ENCODE data around the gene PRAMEF8.
"Not testable (repeated sequence)": the region's sequence is repeated elsewhere in the genome, so short reads cannot be mapped to it uniquely, and the experiment has no call there.

PRAMEF8 gene

DNA sequence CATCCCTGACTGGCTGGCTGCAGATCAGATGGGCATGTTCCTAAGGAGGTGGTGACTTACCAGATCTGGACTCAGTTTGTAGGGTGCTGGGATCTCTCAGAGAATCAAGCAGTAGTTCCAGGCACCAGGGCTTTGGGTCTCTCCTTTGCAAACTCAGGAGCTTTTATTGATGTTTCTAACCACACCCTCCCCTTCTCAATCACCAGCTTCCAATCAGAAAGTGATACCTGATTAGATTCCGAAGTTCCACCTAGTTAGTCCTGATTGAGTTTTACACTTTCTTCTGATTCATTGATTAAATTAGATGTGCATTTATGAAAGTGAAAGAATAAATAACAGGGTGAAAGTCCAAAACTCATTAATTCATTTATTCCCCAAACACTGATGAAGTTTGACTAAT, at the start of gene PRAMEF8:
PRAMEF8 (minus strand) TSS at position 101 of the 400 bp plus-strand sequence. CDS start 1,046 bp downstream, outside the sequence.
- H3K27me3 ChIP-seq (ENCODE audit: control insufficient read depth in 1 of 2, insufficient read depth in 2 of 2, low read length in 2 of 2); H3K4me1 ChIP-seq (ENCODE audit: control insufficient read depth in 1 of 2, insufficient read depth in 2 of 2, low read length in 2 of 2); H3K9ac ChIP-seq (ENCODE audit: low read depth in 1 of 2, low read length in 2 of 2); H3K27ac ChIP-seq (ENCODE audit: low read depth, low read length); H3K36me3 ChIP-seq (ENCODE audit: control insufficient read depth in 1 of 2, insufficient read depth in 2 of 2, low read length in 2 of 2); H3K4me3 ChIP-seq (ENCODE audit: low read depth in 1 of 2, low read length in 2 of 2); H3K9me3 ChIP-seq (ENCODE audit: control insufficient read depth in 1 of 2, low read length in 2 of 2): not testable (repeated sequence)

DNA sequence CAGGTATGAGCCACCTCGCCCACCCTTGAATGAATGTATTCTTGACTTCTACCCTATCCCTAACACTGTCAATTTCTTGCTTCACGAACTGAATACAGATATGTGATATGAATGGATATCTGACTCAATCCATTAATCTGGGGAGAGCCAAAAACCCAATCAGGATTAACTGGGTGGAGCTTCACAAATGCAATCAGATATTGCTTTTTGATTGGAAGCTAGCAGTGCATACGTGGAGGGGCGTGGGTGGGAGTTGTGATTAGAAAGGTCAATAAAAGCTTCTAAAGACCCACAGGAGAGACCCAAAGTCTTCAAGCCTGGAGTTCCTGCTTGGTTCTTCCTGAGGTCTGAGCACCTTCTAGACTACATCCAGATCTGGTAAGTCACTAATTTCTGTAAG, 30.3 kb upstream of the PRAMEF8 start, which contains the start of gene PRAMEF15:
PRAMEF15 (plus strand) TSS at position 301 of the 400 bp plus-strand sequence. CDS start 2,827 bp downstream, outside the sequence.
- not testable (repeated sequence) for H3K4me1 ChIP-seq (ENCODE audit: control insufficient read depth in 1 of 2, insufficient read depth in 2 of 2, low read length in 2 of 2); H3K9me3 ChIP-seq (ENCODE audit: control insufficient read depth in 1 of 2, low read length in 2 of 2); H3K27me3 ChIP-seq (ENCODE audit: control insufficient read depth in 1 of 2, insufficient read depth in 2 of 2, low read length in 2 of 2); H3K27ac ChIP-seq (ENCODE audit: low read depth, low read length); H3K4me3 ChIP-seq (ENCODE audit: low read depth in 1 of 2, low read length in 2 of 2); H3K36me3 ChIP-seq (ENCODE audit: control insufficient read depth in 1 of 2, insufficient read depth in 2 of 2, low read length in 2 of 2); H3K9ac ChIP-seq (ENCODE audit: low read depth in 1 of 2, low read length in 2 of 2)

- not testable (repeated sequence) for H3K27ac ChIP-seq (ENCODE audit: low read depth, low read length); H3K27me3 ChIP-seq (ENCODE audit: control insufficient read depth in 1 of 2, insufficient read depth in 2 of 2, low read length in 2 of 2); H3K9me3 ChIP-seq (ENCODE audit: control insufficient read depth in 1 of 2, low read length in 2 of 2); H3K9ac ChIP-seq (ENCODE audit: low read depth in 1 of 2, low read length in 2 of 2); H3K4me1 ChIP-seq (ENCODE audit: control insufficient read depth in 1 of 2, insufficient read depth in 2 of 2, low read length in 2 of 2); H3K4me3 ChIP-seq (ENCODE audit: low read depth in 1 of 2, low read length in 2 of 2); H3K36me3 ChIP-seq (ENCODE audit: control insufficient read depth in 1 of 2, insufficient read depth in 2 of 2, low read length in 2 of 2)
Measured at GRCh38 chr1:13303239-13303638, 18.3 kb upstream of the PRAMEF8 start, which contains the start of gene PRAMEF33. PRAMEF33 (plus strand) TSS chr1:13303539; CDS start chr1:13305955, 2,416 bp downstream.

- H3K27me3 ChIP-seq (ENCODE audit: control insufficient read depth in 1 of 2, insufficient read depth in 2 of 2, low read length in 2 of 2); H3K27ac ChIP-seq (ENCODE audit: low read depth, low read length); H3K36me3 ChIP-seq (ENCODE audit: control insufficient read depth in 1 of 2, insufficient read depth in 2 of 2, low read length in 2 of 2); H3K4me1 ChIP-seq (ENCODE audit: control insufficient read depth in 1 of 2, insufficient read depth in 2 of 2, low read length in 2 of 2); H3K9me3 ChIP-seq (ENCODE audit: control insufficient read depth in 1 of 2, low read length in 2 of 2); H3K4me3 ChIP-seq (ENCODE audit: low read depth in 1 of 2, low read length in 2 of 2); H3K9ac ChIP-seq (ENCODE audit: low read depth in 1 of 2, low read length in 2 of 2): not testable (repeated sequence)
Measured at GRCh38 chr1:13302197-13302596, 17.3 kb upstream of the PRAMEF8 start.

GRCh38 chr1:13298699-13299098, 13.8 kb upstream of the PRAMEF8 start:
- not testable (repeated sequence) for H3K9ac ChIP-seq (ENCODE audit: low read depth in 1 of 2, low read length in 2 of 2); H3K4me1 ChIP-seq (ENCODE audit: control insufficient read depth in 1 of 2, insufficient read depth in 2 of 2, low read length in 2 of 2); H3K27me3 ChIP-seq (ENCODE audit: control insufficient read depth in 1 of 2, insufficient read depth in 2 of 2, low read length in 2 of 2); H3K4me3 ChIP-seq (ENCODE audit: low read depth in 1 of 2, low read length in 2 of 2); H3K9me3 ChIP-seq (ENCODE audit: control insufficient read depth in 1 of 2, low read length in 2 of 2); H3K36me3 ChIP-seq (ENCODE audit: control insufficient read depth in 1 of 2, insufficient read depth in 2 of 2, low read length in 2 of 2); H3K27ac ChIP-seq (ENCODE audit: low read depth, low read length)

- not testable (repeated sequence) for H3K4me3 ChIP-seq (ENCODE audit: low read depth in 1 of 2, low read length in 2 of 2); H3K27me3 ChIP-seq (ENCODE audit: control insufficient read depth in 1 of 2, insufficient read depth in 2 of 2, low read length in 2 of 2); H3K36me3 ChIP-seq (ENCODE audit: control insufficient read depth in 1 of 2, insufficient read depth in 2 of 2, low read length in 2 of 2); H3K9me3 ChIP-seq (ENCODE audit: control insufficient read depth in 1 of 2, low read length in 2 of 2); H3K4me1 ChIP-seq (ENCODE audit: control insufficient read depth in 1 of 2, insufficient read depth in 2 of 2, low read length in 2 of 2); H3K9ac ChIP-seq (ENCODE audit: low read depth in 1 of 2, low read length in 2 of 2); H3K27ac ChIP-seq (ENCODE audit: low read depth, low read length)
Measured at GRCh38 chr1:13297216-13297931, 12.4 kb upstream of the PRAMEF8 start.

DNA sequence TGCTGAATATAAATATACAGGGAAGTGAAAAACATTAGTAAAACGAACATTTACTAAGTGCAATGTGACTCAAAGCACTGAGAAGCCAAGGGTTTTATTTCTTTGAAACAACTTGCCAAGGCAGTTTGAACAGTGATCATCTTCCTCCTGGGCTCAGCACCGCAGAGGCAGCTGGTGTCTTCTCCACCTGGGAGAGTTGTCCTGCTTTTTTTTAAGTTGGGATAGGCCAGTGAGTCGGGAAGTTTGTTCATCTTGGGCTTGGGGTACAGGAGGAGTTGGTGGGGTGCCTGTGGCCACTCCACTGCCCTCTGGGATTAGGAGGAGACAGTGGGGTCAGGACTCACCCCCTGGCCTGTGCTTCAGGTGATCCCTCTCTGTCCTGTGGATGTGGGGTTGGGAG, 4.1 kb upstream of the PRAMEF8 start:
- not testable (repeated sequence) for H3K4me1 ChIP-seq (ENCODE audit: control insufficient read depth in 1 of 2, insufficient read depth in 2 of 2, low read length in 2 of 2); H3K9ac ChIP-seq (ENCODE audit: low read depth in 1 of 2, low read length in 2 of 2); H3K36me3 ChIP-seq (ENCODE audit: control insufficient read depth in 1 of 2, insufficient read depth in 2 of 2, low read length in 2 of 2); H3K9me3 ChIP-seq (ENCODE audit: control insufficient read depth in 1 of 2, low read length in 2 of 2); H3K4me3 ChIP-seq (ENCODE audit: low read depth in 1 of 2, low read length in 2 of 2); H3K27me3 ChIP-seq (ENCODE audit: control insufficient read depth in 1 of 2, insufficient read depth in 2 of 2, low read length in 2 of 2); H3K27ac ChIP-seq (ENCODE audit: low read depth, low read length)

DNA sequence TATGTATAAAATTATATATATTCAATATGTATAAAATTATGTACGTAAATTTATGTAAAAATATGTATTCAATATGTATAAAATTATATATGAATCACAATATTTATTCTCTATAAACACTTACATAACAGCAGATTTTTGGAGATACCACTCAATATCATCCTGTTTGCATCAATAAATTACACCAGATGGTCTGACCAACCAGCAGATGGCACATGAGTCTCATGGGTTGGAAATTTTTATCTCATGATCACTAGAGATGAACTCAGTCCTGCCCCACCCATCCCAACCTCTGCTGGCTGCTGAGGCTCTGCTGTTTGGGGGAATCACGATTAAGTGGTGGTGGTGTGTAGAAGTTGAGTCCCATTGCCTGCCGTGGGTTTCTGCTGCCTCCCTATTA, 5.3 kb downstream of the PRAMEF8 start:
- not testable (repeated sequence) for H3K27me3 ChIP-seq (ENCODE audit: control insufficient read depth in 1 of 2, insufficient read depth in 2 of 2, low read length in 2 of 2); H3K9ac ChIP-seq (ENCODE audit: low read depth in 1 of 2, low read length in 2 of 2); H3K4me3 ChIP-seq (ENCODE audit: low read depth in 1 of 2, low read length in 2 of 2); H3K36me3 ChIP-seq (ENCODE audit: control insufficient read depth in 1 of 2, insufficient read depth in 2 of 2, low read length in 2 of 2); H3K27ac ChIP-seq (ENCODE audit: low read depth, low read length); H3K9me3 ChIP-seq (ENCODE audit: control insufficient read depth in 1 of 2, low read length in 2 of 2); H3K4me1 ChIP-seq (ENCODE audit: control insufficient read depth in 1 of 2, insufficient read depth in 2 of 2, low read length in 2 of 2)

GRCh38 chr1:13277016-13277415, 7.9 kb downstream of the PRAMEF8 start:
- not testable (repeated sequence) for H3K36me3 ChIP-seq (ENCODE audit: control insufficient read depth in 1 of 2, insufficient read depth in 2 of 2, low read length in 2 of 2); H3K27ac ChIP-seq (ENCODE audit: low read depth, low read length); H3K4me1 ChIP-seq (ENCODE audit: control insufficient read depth in 1 of 2, insufficient read depth in 2 of 2, low read length in 2 of 2); H3K9me3 ChIP-seq (ENCODE audit: control insufficient read depth in 1 of 2, low read length in 2 of 2); H3K9ac ChIP-seq (ENCODE audit: low read depth in 1 of 2, low read length in 2 of 2); H3K4me3 ChIP-seq (ENCODE audit: low read depth in 1 of 2, low read length in 2 of 2); H3K27me3 ChIP-seq (ENCODE audit: control insufficient read depth in 1 of 2, insufficient read depth in 2 of 2, low read length in 2 of 2)

GRCh38 chr1:13265124-13265523, 19.8 kb downstream of the PRAMEF8 start:
- not testable (repeated sequence) for H3K9ac ChIP-seq (ENCODE audit: low read depth in 1 of 2, low read length in 2 of 2); H3K4me3 ChIP-seq (ENCODE audit: low read depth in 1 of 2, low read length in 2 of 2); H3K27me3 ChIP-seq (ENCODE audit: control insufficient read depth in 1 of 2, insufficient read depth in 2 of 2, low read length in 2 of 2); H3K4me1 ChIP-seq (ENCODE audit: control insufficient read depth in 1 of 2, insufficient read depth in 2 of 2, low read length in 2 of 2); H3K36me3 ChIP-seq (ENCODE audit: control insufficient read depth in 1 of 2, insufficient read depth in 2 of 2, low read length in 2 of 2); H3K27ac ChIP-seq (ENCODE audit: low read depth, low read length); H3K9me3 ChIP-seq (ENCODE audit: control insufficient read depth in 1 of 2, low read length in 2 of 2)

GRCh38 chr1:13253898-13254297, 31.0 kb downstream of the PRAMEF8 start, which contains the start of gene PRAMEF5:
PRAMEF5 (plus strand) TSS chr1:13254198; CDS start chr1:13259269, 5,071 bp downstream.
- not testable (repeated sequence) for H3K4me3 ChIP-seq (ENCODE audit: low read depth in 1 of 2, low read length in 2 of 2); H3K36me3 ChIP-seq (ENCODE audit: control insufficient read depth in 1 of 2, insufficient read depth in 2 of 2, low read length in 2 of 2); H3K27me3 ChIP-seq (ENCODE audit: control insufficient read depth in 1 of 2, insufficient read depth in 2 of 2, low read length in 2 of 2); H3K9ac ChIP-seq (ENCODE audit: low read depth in 1 of 2, low read length in 2 of 2); H3K9me3 ChIP-seq (ENCODE audit: control insufficient read depth in 1 of 2, low read length in 2 of 2); H3K27ac ChIP-seq (ENCODE audit: low read depth, low read length); H3K4me1 ChIP-seq (ENCODE audit: control insufficient read depth in 1 of 2, insufficient read depth in 2 of 2, low read length in 2 of 2)

Measured in duodenal mucosa (tissue), 2 donors.